GM23338 (cell line): ENCODE data around the gene CENPP. TPM values are rescaled to one million over a fixed set of nuclear protein-coding genes. Genes with fewer than 3 reads are reported as not detected.

Experiments
- ATAC-seq: fragments of 200-7000 bp; cut with Tn5 transposase; 3 replicates; pipeline ENCODE4 v1.9.1; 2020
- DNase-seq: peaks from one replicate; pipeline ENCODE4 v3.0.0-alpha.2; 2015; ENCODE audit warnings: low spot score
- H2AFZ ChIP-seq: fragments of 200-600 bp; sonication (generic); 2 replicates; pipeline ENCODE4 v1.8.0; 2016; ENCODE audit warnings: antibody characterized with exemption, mild to moderate bottlenecking, moderate library complexity
- H3F3A ChIP-seq: fragments of 200-600 bp; sonication (generic); replicated peaks from 2 replicates; pipeline ENCODE4 v1.8.0; 2017; ENCODE audit warnings: antibody characterized with exemption, mixed run types, low read depth
- H3K27ac ChIP-seq: fragments of 200-600 bp; sonication (generic); 2 replicates; pipeline ENCODE4 v1.6.1; 2016; ENCODE audit warnings: low read depth
- H3K27me3 ChIP-seq: fragments of 200-600 bp; sonication (generic); 2 replicates; pipeline ENCODE4 v1.8.0; 2016; ENCODE audit warnings: mild to moderate bottlenecking, mixed run types, moderate library complexity; ENCODE audit not compliant: insufficient read depth
- H3K36me3 ChIP-seq: fragments of 200-600 bp; sonication (generic); 2 replicates; pipeline ENCODE4 v1.8.0; 2016; ENCODE audit warnings: mild to moderate bottlenecking; ENCODE audit not compliant: insufficient read depth
- H3K4me1 ChIP-seq: fragments of 200-600 bp; sonication (generic); 2 replicates; pipeline ENCODE4 v1.8.0; 2016; ENCODE audit warnings: mild to moderate bottlenecking, moderate library complexity; ENCODE audit not compliant: insufficient read depth
- H3K4me2 ChIP-seq: fragments of 200-600 bp; sonication (generic); 2 replicates; pipeline ENCODE4 v1.7.1; 2017; ENCODE audit warnings: mixed run types
- H3K4me3 ChIP-seq: fragments of 200-600 bp; sonication (generic); 2 replicates; pipeline ENCODE4 v1.6.1; 2016; ENCODE audit warnings: mixed run types
- H3K79me2 ChIP-seq: fragments of 200-600 bp; sonication (generic); replicated peaks from 2 replicates; pipeline ENCODE4 v1.8.0; 2017; ENCODE audit warnings: mild to moderate bottlenecking; ENCODE audit not compliant: insufficient read depth
- H3K9me2 ChIP-seq: fragments of 200-600 bp; sonication (generic); 2 replicates; pipeline ENCODE4 v1.8.0; 2017; ENCODE audit not compliant: insufficient read depth
- H4K20me1 ChIP-seq: fragments of 200-600 bp; sonication (generic); replicated peaks from 2 replicates; pipeline ENCODE4 v1.8.0; 2017; ENCODE audit warnings: mild to moderate bottlenecking; ENCODE audit not compliant: insufficient read depth
- H3K27ac Mint-ChIP-seq: 2 replicates; pipeline ENCODE4 v1.8.0; 2020; ENCODE audit warnings: inconsistent platforms, mild to moderate bottlenecking, moderate library complexity, mixed read lengths
- H3K27me3 Mint-ChIP-seq: 3 replicates; pipeline ENCODE4 v1.8.0; 2022; ENCODE audit warnings: low read depth, mild to moderate bottlenecking, moderate library complexity, mixed read lengths, inconsistent platforms; ENCODE audit not compliant: insufficient read depth, poor library complexity
- H3K36me3 Mint-ChIP-seq: 3 replicates; pipeline ENCODE4 v1.8.0; 2021; ENCODE audit warnings: low read depth, mild to moderate bottlenecking, inconsistent platforms, moderate library complexity, mixed read lengths
- H3K4me1 Mint-ChIP-seq: 3 replicates; pipeline ENCODE4 v1.8.0; 2020; ENCODE audit warnings: mild to moderate bottlenecking, inconsistent platforms, mixed read lengths
- H3K4me3 Mint-ChIP-seq: 3 replicates; pipeline ENCODE4 v1.8.0; 2021; ENCODE audit warnings: moderate library complexity, mild to moderate bottlenecking, inconsistent platforms, mixed read lengths
- H3K9me3 Mint-ChIP-seq: 3 replicates; pipeline ENCODE4 v1.8.0; 2020; ENCODE audit warnings: moderate library complexity, mild to moderate bottlenecking, inconsistent platforms, mixed read lengths
- CREB1 ChIP-seq: fragments of 250-450 bp; sonication (Bioruptor Pico); IDR thresholded peaks from 2 replicates; pipeline ENCODE4 v1.5.0; 2020; ENCODE audit warnings: low read depth, mild to moderate bottlenecking, moderate library complexity
- CTCF ChIP-seq, 2 experiments: fragments of 200-600 bp in 1 of 2; sonication (generic) in 1 of 2; conservative IDR thresholded peaks; 2 replicates each; pipeline versions ENCODE4 v1.5.1 to v1.6.1; 2016 to 2017; ENCODE audit warnings: antibody characterized with exemption in 2 of 2, low read depth in 2 of 2, mild to moderate bottlenecking in 2 of 2, moderate library complexity in 1 of 2
- ETS1 ChIP-seq: IDR thresholded peaks from 2 replicates; pipeline ENCODE4 v1.6.1; 2016; ENCODE audit warnings: antibody characterized with exemption
- EZH2 ChIP-seq: fragments of 200-600 bp; sonication (generic); IDR thresholded peaks from one replicate; pipeline ENCODE4 v1.8.0; 2017; ENCODE audit warnings: antibody characterized with exemption, mild to moderate bottlenecking, low read depth; ENCODE audit not compliant: unreplicated experiment
- JUNB ChIP-seq: IDR thresholded peaks from one replicate; pipeline ENCODE4 v1.6.1; 2016; ENCODE audit warnings: antibody characterized with exemption; ENCODE audit not compliant: unreplicated experiment
- NANOG ChIP-seq: IDR thresholded peaks from 2 replicates; pipeline ENCODE4 v1.6.1; 2016; ENCODE audit warnings: antibody characterized with exemption, borderline replicate concordance
- POLR2AphosphoS5 ChIP-seq: IDR thresholded peaks from 2 replicates; pipeline ENCODE4 v1.6.1; 2016; ENCODE audit warnings: antibody characterized with exemption, low read depth
- STAT1 ChIP-seq: IDR thresholded peaks from one replicate; pipeline ENCODE4 v1.6.1; 2016; ENCODE audit warnings: antibody characterized with exemption; ENCODE audit not compliant: unreplicated experiment
- ZNF462 ChIP-seq: fragments of 250-450 bp; sonication (Bioruptor Pico); IDR thresholded peaks from 2 replicates; pipeline ENCODE4 v1.5.0; 2020; ENCODE audit warnings: mild to moderate bottlenecking, moderate library complexity
- polyA plus RNA-seq: library from polyadenylated mRNA; unstranded; fragments of >200 nt; fragmentation: Nextera tagmentation; extraction: Ambion mirVana; gene quantifications from 2 replicates; pipeline ENCODE4 v1.2.1, GENCODE V29; 2016
- total RNA-seq: library from RNA; depleted of rRNA; stranded (reverse); fragments of >200 nt; shearing (Covaris generic); gene quantifications from 2 replicates; pipeline ENCODE4 v1.2.3, GENCODE V29; 2014

Gene CENPP
- total and polyA plus RNA-seq, 2 experiments from 2014 or later = 11.0 to 12.6 TPM

DNA sequence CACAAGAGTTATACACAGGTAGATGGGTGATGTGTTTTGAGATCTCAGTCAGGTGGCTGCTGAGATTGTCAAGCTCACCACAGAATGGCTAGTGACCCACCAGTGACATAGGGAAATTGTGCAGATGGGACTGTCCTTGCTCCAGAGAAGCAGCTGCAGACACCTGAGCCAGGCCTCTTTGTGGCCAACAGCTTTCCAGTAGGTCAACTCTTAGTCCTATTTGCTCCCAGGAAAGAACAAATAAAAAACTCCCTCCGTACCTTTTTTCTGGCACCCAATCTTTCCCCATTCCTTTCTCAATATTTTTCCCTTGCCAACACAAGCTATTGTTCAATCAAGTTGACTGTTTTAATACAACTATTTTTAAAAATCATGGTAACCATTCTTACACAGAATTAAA is 46.5 kb upstream of the CENPP start (continued):
- TF ChIP-seq POLR2AphosphoS5 (no peak), JUNB (no peak), ZNF462 (CRISPR knock-in tag) (no peak), NANOG (no peak), EZH2 (no peak)

DNA sequence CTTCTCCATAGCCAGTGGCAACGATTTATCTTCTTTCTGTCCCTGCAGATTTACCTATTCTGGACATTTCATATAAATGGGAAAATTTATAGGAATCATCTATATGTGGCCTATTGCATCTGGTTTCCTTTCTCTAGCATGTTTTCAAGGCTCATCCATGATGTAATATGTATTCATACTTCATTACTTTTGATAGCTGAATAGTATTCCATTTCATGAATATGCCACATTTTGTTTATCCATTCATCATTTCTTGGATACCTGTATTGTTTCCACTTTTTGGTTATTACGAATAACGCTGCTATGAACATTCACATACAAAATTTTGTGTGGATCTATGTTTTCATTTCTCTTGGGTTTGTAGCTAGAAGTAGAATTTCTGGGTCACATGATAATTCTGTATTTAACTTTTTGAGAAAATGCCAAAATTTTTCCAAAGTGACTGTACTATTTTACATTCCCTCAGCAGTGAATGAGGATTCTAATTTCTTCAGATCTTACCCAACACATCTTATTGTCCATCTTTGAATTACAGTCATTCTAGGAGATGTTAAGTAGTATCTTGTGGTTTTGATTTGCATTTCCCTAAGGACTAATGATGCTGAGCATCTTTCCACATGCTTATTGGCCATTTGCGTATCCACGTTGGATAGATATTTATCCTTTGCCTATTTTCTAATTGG is 35.9 kb upstream of the CENPP start:
- Mint-ChIP-seq H3K27me3 (peaks cover 8% of the 10 kb centered on the region), H3K27ac (no peak overlapping the region), H3K4me3 (no peak overlapping the region), H3K36me3 (peaks cover 80% of the 10 kb centered on the region), H3K9me3 (peaks cover 2% of the 10 kb centered on the region; the same call in 2 of the 3 replicates), H3K4me1 (peaks cover 11% of the 10 kb centered on the region)
- no peak for ATAC-seq
- peaks cover 13% of the 10 kb centered on the region; the same call in 1 of the 2 replicates for H3K4me1 ChIP-seq
- H3K4me3 ChIP-seq = no peak overlapping the region
- peaks cover 87% of the 10 kb centered on the region for H3K79me2 ChIP-seq
- H3K27ac ChIP-seq = no peak overlapping the region
- H2AFZ ChIP-seq = no peak overlapping the region
- no peak overlapping the region for H3K4me2 ChIP-seq
- peaks cover 46% of the 10 kb centered on the region for H3K36me3 ChIP-seq
- no peak for DNase-seq
- no peaks in the 10 kb centered on the region for H3K27me3 ChIP-seq
- no peaks in the 10 kb centered on the region for H3K9me2 ChIP-seq
- H3F3A ChIP-seq = 0 out of 2 replicates have a peak, but pooled peaks cover 3% of the 10 kb centered on the region
- H4K20me1 ChIP-seq = peaks cover 21% of the 10 kb centered on the region
- no peak for TF ChIP-seq POLR2AphosphoS5
- TF ChIP-seq CTCF (conservative IDR thresholded peaks at IDR 0.05; ENCODE audit: low read depth in 2 of 2) = no peak
- no peak for TF ChIP-seq NANOG
- no peak for TF ChIP-seq STAT1
- TF ChIP-seq CREB1 (CRISPR knock-in tag) = no peak
- TF ChIP-seq EZH2 = no peak
- no peak for TF ChIP-seq ETS1
